Breast epithelium (tissue), 4 donors: ENCODE measurements around the gene WNT8A. TPM values are rescaled to one million over a fixed set of nuclear protein-coding genes. Genes with fewer than 3 reads are reported as not detected.

Experiments
- DNase-seq, 2 donors: peaks; one replicate each; pipeline ENCODE4 v3.0.0-alpha.2; 2019; ENCODE audit warnings: low spot score in 2 of 2
- H3K27ac ChIP-seq, 2 donors: fragments of 200-600 bp; sonication (generic) in 1 of 2; one replicate each; pipeline ENCODE4 v1.5.1; 2016 to 2019; ENCODE audit warnings: mild to moderate bottlenecking in 1 of 2
- H3K27me3 ChIP-seq, 2 donors: fragments of 200-600 bp; sonication (generic) in 1 of 2; one replicate each; pipeline versions ENCODE4 v1.5.1 to v1.6.0; 2017 to 2019; ENCODE audit warnings: control low read depth in 1 of 2, mild to moderate bottlenecking in 1 of 2
- H3K36me3 ChIP-seq: fragments of 200-600 bp; one replicate; pipeline ENCODE4 v1.5.1; 2019
- H3K4me1 ChIP-seq, 2 donors: fragments of 200-600 bp; sonication (generic); one replicate each; pipeline ENCODE4 v1.5.1; 2016 to 2019; ENCODE audit warnings: control low read depth in 1 of 2
- H3K4me3 ChIP-seq, 3 donors: fragments of 200-600 bp; sonication (generic); 1 replicate in 2 of 3; 2 replicates in 1 of 3; pipeline ENCODE4 v1.5.1; 2016 to 2019; ENCODE audit warnings: mild to moderate bottlenecking in 3 of 3, moderate library complexity in 2 of 3
- H3K9me3 ChIP-seq, 2 donors: fragments of 200-600 bp; sonication (generic) in 1 of 2; one replicate each; pipeline ENCODE4 v1.5.1; 2016 to 2019; ENCODE audit warnings: control low read depth in 1 of 2
- CTCF ChIP-seq, 3 donors: fragments of 450-650 bp; IDR thresholded peaks; one replicate each; pipeline ENCODE4 v1.5.1; 2016 to 2017; ENCODE audit warnings: antibody characterized with exemption in 3 of 3, mild to moderate bottlenecking in 3 of 3, moderate library complexity in 3 of 3
- POLR2A ChIP-seq: fragments of 450-650 bp; IDR thresholded peaks from one replicate; pipeline ENCODE4 v1.6.1; 2016; ENCODE audit warnings: antibody characterized with exemption, mild to moderate bottlenecking, moderate library complexity
- POLR2AphosphoS5 ChIP-seq, 3 donors: sonication (generic); formaldehyde crosslinking; IDR thresholded peaks; one replicate each; pipeline ENCODE4 v1.6.1; 2017; ENCODE audit warnings: antibody characterized with exemption in 3 of 3
- intact Hi-C: fragments of 100-400 bp; cut with DNase I; formaldehyde crosslinking; loops from one replicate; pipeline ENCODE4 v1.15.1; 2023; ENCODE audit warnings: low total_unique reads
- total RNA-seq, 3 donors: library from RNA; depleted of rRNA; stranded (reverse); fragments of >200 nt; gene quantifications; one replicate each; pipeline ENCODE4 v1.1.0, GENCODE V29; 2016

The WNT8A gene
- total RNA-seq, 3 donors from 2014 or later: not detected

GRCh38 chr5:138110266-138110963 is 26.6 kb downstream of the WNT8A start:
- no peaks in the 10 kb centered on the region for H3K9me3 ChIP-seq
- no peaks in the 10 kb centered on the region for H3K36me3 ChIP-seq
- H3K27ac ChIP-seq: no peak overlapping the region
- no peaks in the 10 kb centered on the region for H3K27me3 ChIP-seq
- no peak overlapping the region for H3K4me3 ChIP-seq
- H3K4me1 ChIP-seq: no peaks in the 10 kb centered on the region
- TF ChIP-seq CTCF (IDR thresholded peaks at IDR 0.05): no peak
- TF ChIP-seq POLR2A: no peak
- no peak for TF ChIP-seq POLR2AphosphoS5 (IDR thresholded peaks at IDR 0.05)
- intact Hi-C loops: no loop called here
- no peak for DNase-seq

GRCh38 chr5:138111181-138111580 is 27.3 kb downstream of the WNT8A start:
- intact Hi-C loops: no loop called here
- TF ChIP-seq CTCF (IDR thresholded peaks at IDR 0.05): no peak
- Histone ChIP-seq H3K27ac (no peak overlapping the region), H3K9me3 (no peaks in the 10 kb centered on the region), H3K4me3 (no peak overlapping the region), H3K4me1 (no peaks in the 10 kb centered on the region), H3K27me3 (no peaks in the 10 kb centered on the region), H3K36me3 (no peaks in the 10 kb centered on the region)
- no peak for DNase-seq

GRCh38 chr5:138111937-138112336 is 28.1 kb downstream of the WNT8A start:
- no peak for DNase-seq
- no peak overlapping the region for H3K4me3 ChIP-seq

GRCh38 chr5:138115254-138115653 is 31.4 kb downstream of the WNT8A start:
- Histone ChIP-seq H3K27ac (no peak overlapping the region), H3K36me3 (no peaks in the 10 kb centered on the region), H3K4me3 (no peak overlapping the region), H3K9me3 (no peaks in the 10 kb centered on the region), H3K4me1 (no peaks in the 10 kb centered on the region), H3K27me3 (no peaks in the 10 kb centered on the region)
- intact Hi-C loops: no loop called here
- DNase-seq: no peak
- TF ChIP-seq POLR2AphosphoS5 (IDR thresholded peaks at IDR 0.05) (no peak), CTCF (IDR thresholded peaks at IDR 0.05) (no peak), POLR2A (no peak)

More at GRCh38 chr5:138111937-138112336, 28.1 kb downstream of the WNT8A start:
- H3K4me1 ChIP-seq: no peaks in the 10 kb centered on the region
- intact Hi-C loops: no loop called here
- no peak for TF ChIP-seq POLR2A
- no peak for TF ChIP-seq CTCF (IDR thresholded peaks at IDR 0.05)
- no peak for TF ChIP-seq POLR2AphosphoS5 (IDR thresholded peaks at IDR 0.05)
- no peaks in the 10 kb centered on the region for H3K27me3 ChIP-seq
- no peak overlapping the region for H3K27ac ChIP-seq
- no peaks in the 10 kb centered on the region for H3K36me3 ChIP-seq
- no peaks in the 10 kb centered on the region for H3K9me3 ChIP-seq

GRCh38 chr5:138128334-138128733 is 44.5 kb downstream of the WNT8A start:
- no peak for DNase-seq
- Histone ChIP-seq H3K9me3 (no peaks in the 10 kb centered on the region), H3K4me1 (no peaks in the 10 kb centered on the region), H3K27ac (no peak overlapping the region), H3K27me3 (no peaks in the 10 kb centered on the region), H3K4me3 (no peak overlapping the region), H3K36me3 (no peaks in the 10 kb centered on the region)
- intact Hi-C loops: no loop called here
- TF ChIP-seq CTCF (IDR thresholded peaks at IDR 0.05) (no peak), POLR2AphosphoS5 (IDR thresholded peaks at IDR 0.05) (no peak), POLR2A (no peak)
